Measurements from ENCODE around the gene XYLT2. TPM values are rescaled to one million over a fixed set of nuclear protein-coding genes. Genes with fewer than 3 reads are reported as not detected.

The XYLT2 gene
- total RNA-seq, 1 donor from 2014 or later, result 41.0 TPM

GRCh38 chr17:50380369-50381259, 34.7 kb downstream of the XYLT2 start:
- Mint-ChIP-seq H3K4me1 (ENCODE audit: low read depth, unreplicated experiment) (peaks cover 4% of the 10 kb centered on the region), H3K27ac (ENCODE audit: unreplicated experiment) (no peak overlapping the region), H3K9me3 (ENCODE audit: unreplicated experiment) (no peaks in the 10 kb centered on the region), H3K27me3 (ENCODE audit: low read depth, unreplicated experiment) (no peaks in the 10 kb centered on the region), H3K36me3 (ENCODE audit: low read depth, unreplicated experiment) (peaks cover 13% of the 10 kb centered on the region), H3K4me3 (ENCODE audit: unreplicated experiment) (no peak overlapping the region)
- FAIRE-seq (no peak), DNase-seq (ENCODE audit: low read depth) (no peak)
- Histone ChIP-seq H3K9ac (ENCODE audit: low read length) (no peak overlapping the region), H3K4me1 (ENCODE audit: insufficient read depth, low read length) (peaks cover 5% of the 10 kb centered on the region), H3K4me2 (ENCODE audit: low read length) (no peak overlapping the region), H3K27ac (ENCODE audit: low read depth, low read length) (no peak overlapping the region), H2AFZ (ENCODE audit: low read depth, low read length) (no peak overlapping the region), H3K36me3 (ENCODE audit: insufficient read depth, low read length) (peaks cover 54% of the 10 kb centered on the region), H3K27me3 (ENCODE audit: insufficient read depth, low read length) (no peaks in the 10 kb centered on the region), H3K79me2 (ENCODE audit: insufficient read depth, low read length) (peaks cover 7% of the 10 kb centered on the region), H3K4me3 (ENCODE audit: insufficient read depth, low read depth, low read length) (no peak overlapping the region), H3K9me3 (ENCODE audit: insufficient read depth, low read depth, low read length) (no peaks in the 10 kb centered on the region), H4K20me1 (ENCODE audit: insufficient read depth, low read length) (peaks cover 61% of the 10 kb centered on the region)
- TF ChIP-seq, protein P1, sequence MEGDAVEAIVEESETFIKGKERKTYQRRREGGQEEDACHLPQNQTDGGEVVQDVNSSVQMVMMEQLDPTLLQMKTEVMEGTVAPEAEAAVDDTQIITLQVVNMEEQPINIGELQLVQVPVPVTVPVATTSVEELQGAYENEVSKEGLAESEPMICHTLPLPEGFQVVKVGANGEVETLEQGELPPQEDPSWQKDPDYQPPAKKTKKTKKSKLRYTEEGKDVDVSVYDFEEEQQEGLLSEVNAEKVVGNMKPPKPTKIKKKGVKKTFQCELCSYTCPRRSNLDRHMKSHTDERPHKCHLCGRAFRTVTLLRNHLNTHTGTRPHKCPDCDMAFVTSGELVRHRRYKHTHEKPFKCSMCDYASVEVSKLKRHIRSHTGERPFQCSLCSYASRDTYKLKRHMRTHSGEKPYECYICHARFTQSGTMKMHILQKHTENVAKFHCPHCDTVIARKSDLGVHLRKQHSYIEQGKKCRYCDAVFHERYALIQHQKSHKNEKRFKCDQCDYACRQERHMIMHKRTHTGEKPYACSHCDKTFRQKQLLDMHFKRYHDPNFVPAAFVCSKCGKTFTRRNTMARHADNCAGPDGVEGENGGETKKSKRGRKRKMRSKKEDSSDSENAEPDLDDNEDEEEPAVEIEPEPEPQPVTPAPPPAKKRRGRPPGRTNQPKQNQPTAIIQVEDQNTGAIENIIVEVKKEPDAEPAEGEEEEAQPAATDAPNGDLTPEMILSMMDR (IDR thresholded peaks at IDR 0.05; ENCODE audit: insufficient read depth, low read depth, low read length), result no peak
- TF ChIP-seq EZH2 (IDR thresholded peaks at IDR 0.05; ENCODE audit: insufficient read depth, low read length), result no peak

GRCh38 chr17:50381260-50381815, 35.4 kb downstream of the XYLT2 start:
- H2AFZ ChIP-seq (ENCODE audit: low read depth, low read length), result no peak overlapping the region
- peaks cover 61% of the 10 kb centered on the region for H3K36me3 ChIP-seq (ENCODE audit: insufficient read depth, low read length)
- Mint-ChIP-seq H3K27me3 (ENCODE audit: low read depth, unreplicated experiment) (no peaks in the 10 kb centered on the region), H3K36me3 (ENCODE audit: low read depth, unreplicated experiment) (peaks cover 13% of the 10 kb centered on the region), H3K9me3 (ENCODE audit: unreplicated experiment) (no peaks in the 10 kb centered on the region), H3K4me1 (ENCODE audit: low read depth, unreplicated experiment) (peaks cover 4% of the 10 kb centered on the region), H3K4me3 (ENCODE audit: unreplicated experiment) (no peak overlapping the region), H3K27ac (ENCODE audit: unreplicated experiment) (no peak overlapping the region)
- no peaks in the 10 kb centered on the region for H3K27me3 ChIP-seq (ENCODE audit: insufficient read depth, low read length)
- TF ChIP-seq, protein P1 (IDR thresholded peaks at IDR 0.05; ENCODE audit: insufficient read depth, low read depth, low read length), result no peak
- TF ChIP-seq EZH2 (IDR thresholded peaks at IDR 0.05; ENCODE audit: insufficient read depth, low read length), result no peak
- peaks cover 5% of the 10 kb centered on the region for H3K4me1 ChIP-seq (ENCODE audit: insufficient read depth, low read length)
- H4K20me1 ChIP-seq (ENCODE audit: insufficient read depth, low read length), result peaks cover 69% of the 10 kb centered on the region
- H3K4me2 ChIP-seq (ENCODE audit: low read length), result no peak overlapping the region
- H3K4me3 ChIP-seq (ENCODE audit: insufficient read depth, low read depth, low read length), result no peak overlapping the region
- FAIRE-seq (no peak), DNase-seq (ENCODE audit: low read depth) (no peak)
- H3K9ac ChIP-seq (ENCODE audit: low read length), result no peak overlapping the region
- no peaks in the 10 kb centered on the region for H3K9me3 ChIP-seq (ENCODE audit: insufficient read depth, low read depth, low read length)
- H3K79me2 ChIP-seq (ENCODE audit: insufficient read depth, low read length), result peaks cover 7% of the 10 kb centered on the region
- no peak overlapping the region for H3K27ac ChIP-seq (ENCODE audit: low read depth, low read length)

Measured in astrocyte (in vitro differentiated cells and primary cell).